ENCODE results near the gene THAP7. TPM values are rescaled to one million over a fixed set of nuclear protein-coding genes. Genes with fewer than 3 reads are reported as not detected.
A peak's percentile ranks its signal among the peaks of the same experiment; 100 is the strongest.

The THAP7 gene
- total and polyA plus RNA-seq, 8 donors, result 9.0 to 54.9 (median 13.8) TPM

GRCh38 chr22:20997536-20998257 is 4.2 kb downstream of the THAP7 start:
- TF ChIP-seq, protein P1, sequence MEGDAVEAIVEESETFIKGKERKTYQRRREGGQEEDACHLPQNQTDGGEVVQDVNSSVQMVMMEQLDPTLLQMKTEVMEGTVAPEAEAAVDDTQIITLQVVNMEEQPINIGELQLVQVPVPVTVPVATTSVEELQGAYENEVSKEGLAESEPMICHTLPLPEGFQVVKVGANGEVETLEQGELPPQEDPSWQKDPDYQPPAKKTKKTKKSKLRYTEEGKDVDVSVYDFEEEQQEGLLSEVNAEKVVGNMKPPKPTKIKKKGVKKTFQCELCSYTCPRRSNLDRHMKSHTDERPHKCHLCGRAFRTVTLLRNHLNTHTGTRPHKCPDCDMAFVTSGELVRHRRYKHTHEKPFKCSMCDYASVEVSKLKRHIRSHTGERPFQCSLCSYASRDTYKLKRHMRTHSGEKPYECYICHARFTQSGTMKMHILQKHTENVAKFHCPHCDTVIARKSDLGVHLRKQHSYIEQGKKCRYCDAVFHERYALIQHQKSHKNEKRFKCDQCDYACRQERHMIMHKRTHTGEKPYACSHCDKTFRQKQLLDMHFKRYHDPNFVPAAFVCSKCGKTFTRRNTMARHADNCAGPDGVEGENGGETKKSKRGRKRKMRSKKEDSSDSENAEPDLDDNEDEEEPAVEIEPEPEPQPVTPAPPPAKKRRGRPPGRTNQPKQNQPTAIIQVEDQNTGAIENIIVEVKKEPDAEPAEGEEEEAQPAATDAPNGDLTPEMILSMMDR (IDR thresholded peaks at IDR 0.05), result no peak
- 84 to 86% methylated on average over 13 of the region's 13 CpGs for WGBS, 2 donors
- H3K4me1 ChIP-seq, result peaks cover 0 to 13% (median 10%) of the 10 kb centered on the region in 3 donors
- H3K27ac ChIP-seq, result no peak overlapping the region
- H3K27me3 ChIP-seq, result no peaks in the 10 kb centered on the region
- ATAC-seq, result no peak
- intact Hi-C loops (cut with DNase I), result no loop called here
- H3K9me3 ChIP-seq, result no peaks in the 10 kb centered on the region
- no peak overlapping the region for H3K4me3 ChIP-seq
- no peak for FAIRE-seq
- peak in 2 of 6 donors; percentile 44 to 72 for DNase-seq
- H3K36me3 ChIP-seq, result peaks cover 0 to 16% (median 5%) of the 10 kb centered on the region in 3 donors

- FAIRE-seq (no peak), ATAC-seq (no peak), DNase-seq (peak in 2 of 6 donors; percentile 53 to 75)
- Histone ChIP-seq H3K27ac (no peak overlapping the region), H3K4me1 (peaks cover 0 to 13% (median 10%) of the 10 kb centered on the region in 3 donors), H3K4me3 (no peak overlapping the region), H3K36me3 (peaks cover 0 to 25% (median 5%) of the 10 kb centered on the region in 3 donors), H3K27me3 (no peaks in the 10 kb centered on the region), H3K9me3 (no peaks in the 10 kb centered on the region)
- 88 to 89% methylated on average over 27 of the region's 27 CpGs for WGBS, 2 donors
- intact Hi-C loops (cut with DNase I), result no loop called here
- TF ChIP-seq, protein P1 (IDR thresholded peaks at IDR 0.05), result no peak
These were observed 5.1 kb downstream of the THAP7 start for GRCh38 chr22:20996598-20997535.

GRCh38 chr22:20996031-20996410 is 5.9 kb downstream of the THAP7 start:
- DNase-seq (peak in 1 of 6 donors; percentile 58), FAIRE-seq (no peak), ATAC-seq (no peak)
- no peaks in the 10 kb centered on the region for H3K9me3 ChIP-seq
- intact Hi-C loops (cut with DNase I), result no loop called here
- TF ChIP-seq, protein P1 (IDR thresholded peaks at IDR 0.05), result no peak
- H3K4me3 ChIP-seq, result no peak overlapping the region
- H3K27me3 ChIP-seq, result no peaks in the 10 kb centered on the region
- no peak overlapping the region for H3K27ac ChIP-seq
- 91 to 92% methylated on average over 9 to 10 of the region's 10 CpGs for WGBS, 2 donors
- peaks cover 0 to 13% (median 10%) of the 10 kb centered on the region in 3 donors for H3K4me1 ChIP-seq
- peaks cover 0 to 28% (median 5%) of the 10 kb centered on the region in 3 donors for H3K36me3 ChIP-seq

DNA sequence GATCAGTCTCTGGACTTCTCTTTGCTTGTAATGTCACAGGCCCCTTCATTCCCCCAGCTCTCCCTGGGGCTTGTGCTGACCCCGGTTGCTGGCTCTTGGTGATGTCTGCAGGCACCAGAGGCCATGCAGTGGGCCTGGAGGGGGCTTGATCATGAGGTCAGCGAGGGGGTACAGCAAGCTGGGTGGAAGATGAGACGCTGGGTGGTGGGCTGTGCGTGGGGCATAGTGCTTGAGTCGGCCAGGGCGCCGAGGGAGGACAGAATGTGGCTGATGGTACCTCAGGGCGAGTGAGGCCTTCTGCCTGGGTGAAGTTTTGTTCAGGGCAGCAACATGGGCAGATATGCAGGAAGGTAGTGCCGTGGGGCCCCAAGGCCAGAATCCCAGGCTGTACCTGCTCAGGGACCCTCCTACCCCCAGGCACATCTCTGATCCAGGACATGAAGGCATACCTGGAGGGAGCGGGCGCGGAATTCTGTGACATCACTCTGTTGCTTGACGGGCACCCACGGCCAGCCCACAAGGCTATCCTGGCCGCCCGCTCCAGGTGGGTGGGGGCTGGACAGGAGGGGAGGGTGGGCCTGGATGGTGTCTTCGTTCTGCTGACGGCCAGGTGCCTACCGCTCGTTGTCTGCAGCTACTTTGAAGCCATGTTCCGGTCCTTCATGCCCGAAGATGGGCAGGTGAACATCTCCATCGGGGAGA is 6.4 kb downstream of the THAP7 start:
- TF ChIP-seq, protein P1 (IDR thresholded peaks at IDR 0.05), result no peak
- Histone ChIP-seq H3K9me3 (no peaks in the 10 kb centered on the region), H3K4me1 (peaks cover 0 to 8% (median 6%) of the 10 kb centered on the region in 3 donors), H3K4me3 (no peak overlapping the region), H3K36me3 (peaks cover 0 to 28% (median 5%) of the 10 kb centered on the region in 3 donors), H3K27ac (no peak overlapping the region), H3K27me3 (no peaks in the 10 kb centered on the region)
- intact Hi-C loops (cut with DNase I), result no loop called here
- peak in 1 of 6 donors; percentile 62 for DNase-seq
- WGBS, 2 donors, result 89 to 94% methylated on average over 21 to 23 of the region's 23 CpGs
- no peak for ATAC-seq
- FAIRE-seq, result no peak

All from pancreas (tissue), 10 donors.